ENCODE measurements around the gene LRP1. TPM values are rescaled to one million over a fixed set of nuclear protein-coding genes. Genes with fewer than 3 reads are reported as not detected.

The LRP1 gene
- total and polyA plus RNA-seq, 8 donors = 108 to 325 (median 138) TPM

DNA sequence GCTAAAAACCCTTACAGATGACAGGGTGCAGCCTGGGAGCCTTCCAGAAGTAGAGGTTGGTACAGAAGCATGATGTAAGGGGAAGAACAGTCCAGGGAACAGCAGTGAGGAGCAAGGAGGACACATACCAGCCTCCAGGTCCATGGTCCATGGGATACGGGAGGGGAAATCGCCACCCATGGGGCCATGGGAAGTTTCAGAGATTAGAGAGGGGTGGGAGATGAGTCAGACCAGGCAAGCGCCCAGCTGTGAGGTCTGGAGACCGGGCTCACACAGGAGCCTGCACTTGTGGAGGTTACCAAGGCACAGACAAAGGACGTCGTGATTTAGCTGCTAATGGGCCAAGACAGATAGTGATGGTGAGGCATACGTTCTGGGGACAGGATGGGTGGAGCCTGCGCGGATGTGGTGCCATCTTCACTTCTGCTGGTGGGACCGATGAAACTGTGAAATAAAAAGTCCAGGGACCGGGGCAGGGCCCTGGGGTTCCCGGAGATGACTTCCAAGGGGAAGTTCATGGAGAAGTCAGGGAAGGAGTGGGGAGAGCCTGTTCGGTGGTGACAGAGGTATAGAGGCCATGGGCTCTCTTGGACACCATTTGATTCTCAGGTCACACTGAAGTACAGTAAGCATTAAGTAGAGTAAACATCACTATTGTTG, 36.8 kb downstream of the LRP1 start:
- ATAC-seq (no peak), DNase-seq (no peak)
- intact Hi-C loops (cut with DNase I) = no loop called here
- Histone ChIP-seq H3K4me1 (peaks cover 0 to 21% of the 10 kb centered on the region in 2 donors), H3K27me3 (no peaks in the 10 kb centered on the region), H3K9me3 (no peaks in the 10 kb centered on the region), H3K4me3 (no peak overlapping the region), H3K36me3 (peaks cover 0 to 93% of the 10 kb centered on the region in 2 donors), H3K27ac (no peak overlapping the region)
- TF ChIP-seq, protein P1, sequence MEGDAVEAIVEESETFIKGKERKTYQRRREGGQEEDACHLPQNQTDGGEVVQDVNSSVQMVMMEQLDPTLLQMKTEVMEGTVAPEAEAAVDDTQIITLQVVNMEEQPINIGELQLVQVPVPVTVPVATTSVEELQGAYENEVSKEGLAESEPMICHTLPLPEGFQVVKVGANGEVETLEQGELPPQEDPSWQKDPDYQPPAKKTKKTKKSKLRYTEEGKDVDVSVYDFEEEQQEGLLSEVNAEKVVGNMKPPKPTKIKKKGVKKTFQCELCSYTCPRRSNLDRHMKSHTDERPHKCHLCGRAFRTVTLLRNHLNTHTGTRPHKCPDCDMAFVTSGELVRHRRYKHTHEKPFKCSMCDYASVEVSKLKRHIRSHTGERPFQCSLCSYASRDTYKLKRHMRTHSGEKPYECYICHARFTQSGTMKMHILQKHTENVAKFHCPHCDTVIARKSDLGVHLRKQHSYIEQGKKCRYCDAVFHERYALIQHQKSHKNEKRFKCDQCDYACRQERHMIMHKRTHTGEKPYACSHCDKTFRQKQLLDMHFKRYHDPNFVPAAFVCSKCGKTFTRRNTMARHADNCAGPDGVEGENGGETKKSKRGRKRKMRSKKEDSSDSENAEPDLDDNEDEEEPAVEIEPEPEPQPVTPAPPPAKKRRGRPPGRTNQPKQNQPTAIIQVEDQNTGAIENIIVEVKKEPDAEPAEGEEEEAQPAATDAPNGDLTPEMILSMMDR (IDR thresholded peaks at IDR 0.05) = no peak

DNA sequence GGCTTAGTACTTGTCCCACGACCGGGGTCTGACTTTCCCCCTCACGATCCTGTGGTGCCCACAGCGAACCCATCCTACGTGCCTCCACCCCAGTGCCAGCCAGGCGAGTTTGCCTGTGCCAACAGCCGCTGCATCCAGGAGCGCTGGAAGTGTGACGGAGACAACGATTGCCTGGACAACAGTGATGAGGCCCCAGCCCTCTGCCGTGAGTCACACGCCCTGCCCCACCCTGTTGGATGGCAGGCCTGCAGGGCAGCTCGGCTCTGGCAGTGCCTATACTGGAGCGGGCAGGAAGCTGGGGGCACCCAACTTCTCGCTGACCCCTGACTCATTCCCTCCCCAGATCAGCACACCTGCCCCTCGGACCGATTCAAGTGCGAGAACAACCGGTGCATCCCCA, 37.5 kb downstream of the LRP1 start:
- DNase-seq (no peak), ATAC-seq (no peak)
- Histone ChIP-seq H3K4me1 (peaks cover 0 to 20% of the 10 kb centered on the region in 2 donors), H3K4me3 (no peak overlapping the region), H3K27ac (no peak overlapping the region), H3K9me3 (no peaks in the 10 kb centered on the region), H3K27me3 (no peaks in the 10 kb centered on the region), H3K36me3 (peaks cover 0 to 93% of the 10 kb centered on the region in 2 donors)
- intact Hi-C loops (cut with DNase I) = no loop called here
- TF ChIP-seq, protein P1 (IDR thresholded peaks at IDR 0.05) = no peak

DNA sequence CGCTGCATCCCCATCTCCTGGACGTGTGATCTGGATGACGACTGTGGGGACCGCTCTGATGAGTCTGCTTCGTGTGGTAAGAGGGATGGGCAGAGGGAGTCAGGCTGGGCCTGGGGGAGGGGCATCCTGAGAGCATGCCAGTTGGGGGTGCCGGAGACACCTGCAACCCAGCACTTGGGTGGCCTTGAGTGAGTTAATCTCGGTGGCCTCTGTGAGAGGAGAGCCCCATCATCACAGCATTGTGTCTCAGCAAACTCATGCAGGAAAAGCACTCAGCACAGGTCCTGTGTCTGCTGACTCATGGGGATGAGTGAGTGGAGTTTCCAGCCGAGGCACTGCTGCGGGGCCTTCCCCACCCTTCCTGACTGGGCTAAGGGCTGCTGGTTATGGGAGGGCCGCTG, 38.7 kb downstream of the LRP1 start:
- Histone ChIP-seq H3K27me3 (no peaks in the 10 kb centered on the region), H3K4me3 (no peak overlapping the region), H3K4me1 (peaks cover 0 to 9% of the 10 kb centered on the region in 2 donors), H3K27ac (no peak overlapping the region), H3K9me3 (no peaks in the 10 kb centered on the region), H3K36me3 (peaks cover 0 to 85% of the 10 kb centered on the region in 2 donors)
- peak; percentile 15 for ATAC-seq
- TF ChIP-seq, protein P1 (IDR thresholded peaks at IDR 0.05) = no peak
- intact Hi-C loops (cut with DNase I) = no loop called here
- DNase-seq = no peak

DNA sequence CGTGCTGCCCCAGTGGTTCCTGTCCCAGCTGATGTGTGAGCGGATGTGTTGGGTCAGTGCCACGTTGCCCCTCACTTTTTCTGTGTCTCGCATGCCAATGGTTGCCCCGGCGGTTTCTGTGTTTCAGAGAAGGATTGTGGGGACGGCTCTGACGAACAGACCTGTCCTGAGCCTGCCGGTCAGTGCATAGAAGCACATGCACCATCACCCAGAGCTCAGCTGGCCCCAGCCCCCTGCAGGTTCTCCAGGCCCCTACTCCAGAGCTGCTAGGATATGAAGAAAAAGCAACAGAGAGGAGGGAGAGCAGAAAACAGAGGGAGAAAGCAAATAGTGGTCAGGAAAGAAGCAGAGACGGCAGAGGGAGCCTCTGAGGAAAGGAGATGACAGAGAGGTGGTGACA, 39.8 kb downstream of the LRP1 start:
- Histone ChIP-seq H3K27me3 (no peaks in the 10 kb centered on the region), H3K4me1 (peaks cover 0 to 3% of the 10 kb centered on the region in 2 donors), H3K9me3 (no peaks in the 10 kb centered on the region), H3K4me3 (no peak overlapping the region), H3K27ac (no peak overlapping the region), H3K36me3 (peaks cover 0 to 80% of the 10 kb centered on the region in 2 donors)
- TF ChIP-seq, protein P1 (IDR thresholded peaks at IDR 0.05) = no peak
- intact Hi-C loops (cut with DNase I) = no loop called here
- ATAC-seq (no peak), DNase-seq (no peak)

DNA sequence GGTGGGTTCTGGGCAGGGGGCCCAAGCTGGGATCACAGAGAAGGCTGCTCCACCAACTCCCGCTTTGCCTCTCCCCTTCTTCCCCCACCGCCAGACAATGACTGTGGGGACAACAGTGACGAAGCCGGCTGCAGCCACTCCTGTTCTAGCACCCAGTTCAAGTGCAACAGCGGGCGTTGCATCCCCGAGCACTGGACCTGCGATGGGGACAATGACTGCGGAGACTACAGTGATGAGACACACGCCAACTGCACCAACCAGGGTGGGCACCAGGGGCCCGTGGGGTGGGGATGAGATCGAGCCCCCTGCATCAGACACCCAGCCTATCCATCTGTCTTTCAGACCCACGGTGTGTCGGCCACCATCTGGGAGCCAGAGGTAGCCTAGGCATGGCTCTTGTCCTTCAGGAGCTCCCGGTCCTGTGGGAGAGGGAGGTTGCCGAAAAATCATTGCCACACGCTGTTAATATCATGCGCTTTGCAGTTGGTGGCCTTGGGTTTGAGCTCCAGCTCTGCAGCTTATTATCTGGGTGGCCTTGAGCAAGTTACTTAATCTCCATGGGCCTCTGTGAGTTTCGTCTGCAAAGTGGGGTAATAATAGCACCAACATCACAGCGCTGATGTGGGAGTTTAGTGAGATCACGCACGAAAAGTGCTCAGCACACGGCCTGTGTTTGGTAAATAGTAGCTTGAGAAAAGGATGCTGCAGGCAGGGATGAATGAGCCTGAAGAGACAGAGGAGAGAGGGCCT, 40.9 kb downstream of the LRP1 start:
- peaks cover 0 to 85% of the 10 kb centered on the region in 2 donors for H3K36me3 ChIP-seq
- TF ChIP-seq, protein P1 (IDR thresholded peaks at IDR 0.05) = no peak
- H3K4me3 ChIP-seq = no peak overlapping the region
- no peak overlapping the region for H3K27ac ChIP-seq
- H3K27me3 ChIP-seq = no peaks in the 10 kb centered on the region
- DNase-seq (no peak), ATAC-seq (no peak)
- intact Hi-C loops (cut with DNase I) = no loop called here
- H3K4me1 ChIP-seq = no peaks in the 10 kb centered on the region
- H3K9me3 ChIP-seq = no peaks in the 10 kb centered on the region

All from left lung (tissue), 10 donors.